GM06990 (cell line): ENCODE data around the gene CLK4.

Experiments
- DNase-seq: peaks from one replicate; pipeline ENCODE4 v3.0.0-alpha.2; 2011; ENCODE audit not compliant: insufficient read length; ENCODE audit errors: extremely low read depth
- H3K27me3 ChIP-seq: replicated peaks from 2 replicates; pipeline ENCODE4 v1.6.0; 2011; ENCODE audit warnings: low read length; ENCODE audit not compliant: control insufficient read depth, insufficient read depth
- H3K36me3 ChIP-seq: 2 replicates; pipeline ENCODE4 v1.5.1; 2011; ENCODE audit warnings: low read length; ENCODE audit not compliant: control insufficient read depth, insufficient read depth
- H3K4me3 ChIP-seq: replicated peaks from 2 replicates; pipeline ENCODE4 v1.5.1; 2011; ENCODE audit warnings: low read depth, mild to moderate bottlenecking, control low read depth, low read length
- TF ChIP-seq, protein P1 (sequence below): IDR thresholded peaks from 2 replicates; pipeline ENCODE4 v1.5.1; 2011; ENCODE audit warnings: low read length, control low read depth, mild to moderate bottlenecking, inconsistent platforms; ENCODE audit not compliant: insufficient read depth, poor library complexity, severe bottlenecking

CLK4 gene

DNA sequence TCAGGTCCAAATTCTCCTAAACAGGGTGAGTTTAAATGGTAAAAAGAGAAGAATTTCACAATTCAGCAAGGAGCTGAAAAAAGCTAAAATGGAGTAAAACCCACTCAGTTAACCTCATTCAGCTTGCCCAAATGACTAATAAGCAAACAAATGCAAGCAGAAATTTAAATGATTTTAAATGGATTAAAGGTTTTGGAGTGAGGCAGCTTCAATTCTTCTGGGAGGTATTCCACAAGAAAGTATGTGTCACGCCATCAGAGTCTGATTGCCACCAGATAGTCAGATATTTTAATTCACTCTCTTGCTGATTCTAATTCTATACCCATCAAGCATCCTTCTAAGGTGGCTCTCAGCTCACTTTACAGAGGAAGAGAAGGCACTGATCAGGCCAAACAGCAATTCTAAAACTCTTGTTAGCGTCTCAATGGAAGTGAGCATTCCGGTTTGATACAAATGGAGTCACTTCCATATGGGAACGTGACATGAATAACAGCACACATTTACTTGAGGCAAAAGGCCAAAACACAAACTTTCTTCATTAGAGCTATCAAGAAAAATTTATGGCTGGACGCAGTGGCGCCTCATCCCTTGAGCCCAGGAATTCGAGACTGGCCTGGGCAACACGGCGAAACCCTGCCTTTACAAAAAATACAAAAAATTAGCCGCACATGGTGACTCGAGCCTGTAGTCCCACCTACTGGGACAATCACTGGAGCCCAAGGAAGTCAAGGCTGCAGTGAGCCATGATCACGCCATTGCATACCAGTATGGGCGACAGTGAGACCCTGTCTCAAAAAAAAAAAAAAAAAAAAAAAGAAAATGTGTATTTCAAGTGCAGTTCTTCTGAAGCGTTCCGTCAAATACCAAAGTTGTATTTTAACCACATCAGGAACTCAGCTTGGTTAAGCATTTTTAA lies 2.0 kb downstream of the CLK4 start:
- Histone ChIP-seq H3K4me3 (peak overlapping the region; percentile 81), H3K27me3 (no peaks in the 10 kb centered on the region), H3K36me3 (peaks cover under 1% of the 10 kb centered on the region)
- no peak for DNase-seq
- TF ChIP-seq, protein P1, sequence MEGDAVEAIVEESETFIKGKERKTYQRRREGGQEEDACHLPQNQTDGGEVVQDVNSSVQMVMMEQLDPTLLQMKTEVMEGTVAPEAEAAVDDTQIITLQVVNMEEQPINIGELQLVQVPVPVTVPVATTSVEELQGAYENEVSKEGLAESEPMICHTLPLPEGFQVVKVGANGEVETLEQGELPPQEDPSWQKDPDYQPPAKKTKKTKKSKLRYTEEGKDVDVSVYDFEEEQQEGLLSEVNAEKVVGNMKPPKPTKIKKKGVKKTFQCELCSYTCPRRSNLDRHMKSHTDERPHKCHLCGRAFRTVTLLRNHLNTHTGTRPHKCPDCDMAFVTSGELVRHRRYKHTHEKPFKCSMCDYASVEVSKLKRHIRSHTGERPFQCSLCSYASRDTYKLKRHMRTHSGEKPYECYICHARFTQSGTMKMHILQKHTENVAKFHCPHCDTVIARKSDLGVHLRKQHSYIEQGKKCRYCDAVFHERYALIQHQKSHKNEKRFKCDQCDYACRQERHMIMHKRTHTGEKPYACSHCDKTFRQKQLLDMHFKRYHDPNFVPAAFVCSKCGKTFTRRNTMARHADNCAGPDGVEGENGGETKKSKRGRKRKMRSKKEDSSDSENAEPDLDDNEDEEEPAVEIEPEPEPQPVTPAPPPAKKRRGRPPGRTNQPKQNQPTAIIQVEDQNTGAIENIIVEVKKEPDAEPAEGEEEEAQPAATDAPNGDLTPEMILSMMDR = no peak

DNA sequence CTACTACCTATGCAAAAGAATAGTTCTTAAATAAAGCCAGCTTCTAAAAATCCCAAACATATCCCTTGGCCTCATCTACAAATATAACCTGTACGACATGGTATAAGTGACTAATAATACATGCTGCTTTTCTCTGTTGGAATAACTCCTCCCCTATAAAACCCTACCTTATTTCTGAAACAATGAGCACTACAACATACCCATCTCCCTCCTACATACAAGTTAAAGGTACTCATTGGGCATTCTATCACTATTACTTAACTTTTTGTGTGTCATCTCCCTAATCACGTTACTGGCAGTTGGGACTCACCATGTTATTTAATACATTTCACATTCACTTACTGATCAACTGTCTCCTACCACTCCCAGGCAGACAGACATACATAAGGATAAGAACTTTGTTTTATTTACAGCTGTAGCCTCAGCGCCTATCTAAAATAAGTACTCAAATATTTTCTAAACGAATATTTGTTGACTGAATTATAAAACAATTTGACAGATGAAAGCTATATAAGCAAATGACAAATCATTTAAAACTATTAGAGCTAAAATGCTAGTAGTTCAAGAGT lies 4.1 kb downstream of the CLK4 start:
- Histone ChIP-seq H3K27me3 (no peaks in the 10 kb centered on the region), H3K4me3 (no peak overlapping the region), H3K36me3 (peaks cover 5% of the 10 kb centered on the region)
- TF ChIP-seq, protein P1 = no peak
- no peak for DNase-seq

DNA sequence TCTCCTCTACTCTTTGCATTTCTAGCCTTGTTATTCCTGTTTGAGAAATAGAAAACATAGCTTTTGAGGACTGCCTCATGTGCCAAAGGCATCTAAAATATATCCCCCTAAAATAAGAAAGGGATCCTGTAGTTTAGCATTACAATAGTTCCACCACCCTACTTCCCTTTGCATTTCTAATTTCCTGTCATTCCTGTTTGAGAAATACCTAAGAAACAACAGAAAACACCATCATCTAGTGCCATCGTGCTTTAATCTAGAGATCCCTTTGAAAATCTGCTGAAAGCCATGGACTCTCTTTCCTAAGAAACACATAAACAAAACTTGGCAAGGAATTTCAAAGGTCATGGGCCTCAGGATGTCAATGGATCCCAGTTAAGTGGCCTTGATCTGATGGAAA lies 7.5 kb downstream of the CLK4 start:
- peaks cover 11% of the 10 kb centered on the region for H3K36me3 ChIP-seq
- DNase-seq = no peak
- H3K4me3 ChIP-seq = no peak overlapping the region
- H3K27me3 ChIP-seq = no peaks in the 10 kb centered on the region
- TF ChIP-seq, protein P1 = no peak

DNA sequence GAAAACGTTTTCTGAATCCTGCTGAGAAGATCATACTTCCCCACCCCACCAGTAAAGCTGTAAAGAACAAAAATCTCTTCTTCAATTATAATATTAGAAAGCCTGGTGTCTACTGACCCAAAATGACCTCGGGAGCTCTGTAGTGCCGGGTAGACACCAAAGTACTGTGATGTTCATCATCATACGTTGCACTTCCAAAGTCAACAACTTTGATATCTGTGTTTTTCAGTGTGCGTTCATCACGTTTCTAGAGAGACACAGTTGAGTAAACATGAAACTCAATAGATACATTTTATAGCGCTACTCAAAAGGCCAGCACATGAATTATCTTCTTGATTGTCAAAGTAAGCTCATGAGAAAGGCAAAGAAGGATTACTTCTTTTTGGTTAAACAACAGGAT lies 14.6 kb downstream of the CLK4 start:
- peaks cover 20% of the 10 kb centered on the region for H3K36me3 ChIP-seq
- H3K27me3 ChIP-seq = no peaks in the 10 kb centered on the region
- TF ChIP-seq, protein P1 = no peak
- H3K4me3 ChIP-seq = no peak overlapping the region
- no peak for DNase-seq

DNA sequence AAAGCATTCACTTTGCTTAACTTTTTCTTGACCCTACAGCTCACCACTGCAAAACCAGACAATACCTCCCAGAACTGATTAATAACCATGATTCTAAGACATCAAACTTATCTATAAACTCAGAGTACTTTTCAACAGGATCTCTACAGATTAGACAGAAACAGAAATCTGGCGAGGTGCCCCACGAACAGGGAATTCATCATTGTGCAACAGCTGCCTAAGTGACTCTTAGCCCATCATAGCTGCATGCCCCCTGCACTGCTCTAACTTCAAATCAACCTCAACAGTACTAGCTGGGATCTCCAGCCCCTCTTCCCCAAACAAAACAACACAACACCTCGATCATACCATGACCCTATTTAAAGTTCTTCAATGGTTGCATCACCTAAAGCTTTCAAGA lies 20.6 kb downstream of the CLK4 start:
- no peaks in the 10 kb centered on the region for H3K27me3 ChIP-seq
- DNase-seq = no peak
- peaks cover 12% of the 10 kb centered on the region for H3K36me3 ChIP-seq
- TF ChIP-seq, protein P1 = no peak
- H3K4me3 ChIP-seq = no peak overlapping the region
